Trophoblast cell (in vitro differentiated cells and primary cell): Measurements from ENCODE around the gene CEP41.

Experiments used
- DNase-seq, 2 donors: peaks; one replicate each; pipeline ENCODE4 v3.0.0-alpha.2; 2016
- H2AFZ ChIP-seq: 2 replicates; pipeline ENCODE4 v1.6.1; 2013; ENCODE audit warnings: low read length, moderate library complexity, mild to moderate bottlenecking; ENCODE audit not compliant: insufficient read depth, poor library complexity
- H2AK5ac ChIP-seq: 2 replicates; pipeline ENCODE4 v1.6.1; 2013; ENCODE audit warnings: mild to moderate bottlenecking, low read length
- H2BK120ac ChIP-seq: 2 replicates; pipeline ENCODE4 v1.6.1; 2013; ENCODE audit warnings: low read length, mild to moderate bottlenecking, moderate library complexity; ENCODE audit not compliant: insufficient read depth, poor library complexity
- H2BK12ac ChIP-seq: 2 replicates; pipeline ENCODE4 v1.6.1; 2013; ENCODE audit warnings: mild to moderate bottlenecking, low read length, moderate library complexity
- H2BK5ac ChIP-seq: 2 replicates; pipeline ENCODE4 v1.6.1; 2013; ENCODE audit warnings: low read length, low read depth, moderate library complexity, mild to moderate bottlenecking; ENCODE audit not compliant: poor library complexity
- H3K14ac ChIP-seq: 2 replicates; pipeline ENCODE4 v1.6.1; 2013; ENCODE audit warnings: mild to moderate bottlenecking, low read length
- H3K18ac ChIP-seq: 2 replicates; pipeline ENCODE4 v1.6.1; 2013; ENCODE audit warnings: mild to moderate bottlenecking, low read length
- H3K23ac ChIP-seq: 2 replicates; pipeline ENCODE4 v1.6.1; 2013; ENCODE audit warnings: low read length
- H3K27ac ChIP-seq: 2 replicates; pipeline ENCODE4 v1.5.1; 2013; ENCODE audit warnings: low read depth, mild to moderate bottlenecking, inconsistent platforms, low read length, moderate library complexity
- H3K27me3 ChIP-seq: 2 replicates; pipeline ENCODE4 v1.6.1; 2013; ENCODE audit warnings: inconsistent platforms, mild to moderate bottlenecking, low read length, moderate library complexity; ENCODE audit not compliant: insufficient read depth
- H3K36me3 ChIP-seq, 2 experiments: 1 replicate in 1 of 2; 2 replicates in 1 of 2; pipeline ENCODE4 v1.6.1; 2013; ENCODE audit warnings: low read length in 2 of 2, mild to moderate bottlenecking in 2 of 2, moderate library complexity in 1 of 2; ENCODE audit not compliant: insufficient read depth in 2 of 2, control insufficient read depth in 1 of 2
- H3K4ac ChIP-seq: 2 replicates; pipeline ENCODE4 v1.6.1; 2013; ENCODE audit warnings: low read depth, mild to moderate bottlenecking, low read length, moderate library complexity
- H3K4me1 ChIP-seq, 2 experiments: 1 replicate in 1 of 2; 2 replicates in 1 of 2; pipeline ENCODE4 v1.6.1; 2013; ENCODE audit warnings: low read length in 2 of 2, mild to moderate bottlenecking in 2 of 2, moderate library complexity in 1 of 2; ENCODE audit not compliant: insufficient read depth in 2 of 2, control insufficient read depth in 1 of 2
- H3K4me2 ChIP-seq: 2 replicates; pipeline ENCODE4 v1.6.1; 2013; ENCODE audit warnings: inconsistent platforms, mild to moderate bottlenecking, low read length, moderate library complexity
- H3K4me3 ChIP-seq: 2 replicates; pipeline ENCODE4 v1.5.1; 2013; ENCODE audit warnings: mild to moderate bottlenecking, low read depth, low read length, inconsistent platforms
- H3K79me1 ChIP-seq: one replicate; pipeline ENCODE4 v1.6.1; 2013; ENCODE audit warnings: low read length
- H3K79me2 ChIP-seq: 2 replicates; pipeline ENCODE4 v1.6.1; 2013; ENCODE audit warnings: low read length, mild to moderate bottlenecking; ENCODE audit not compliant: control insufficient read depth, insufficient read depth, poor library complexity
- H3K9ac ChIP-seq: 2 replicates; pipeline ENCODE4 v1.6.1; 2013; ENCODE audit warnings: mild to moderate bottlenecking, low read length
- H3K9me3 ChIP-seq: 2 replicates; pipeline ENCODE4 v1.6.1; 2013; ENCODE audit warnings: low read depth, mild to moderate bottlenecking, control low read depth, inconsistent platforms, low read length; ENCODE audit not compliant: insufficient read depth
- H4K12ac ChIP-seq: 2 replicates; pipeline ENCODE4 v1.6.1; 2013; ENCODE audit warnings: low read depth, mild to moderate bottlenecking, low read length, moderate library complexity
- H4K8ac ChIP-seq: 2 replicates; pipeline ENCODE4 v1.6.1; 2013; ENCODE audit warnings: low read depth, mild to moderate bottlenecking, low read length, moderate library complexity
- H4K91ac ChIP-seq: one replicate; pipeline ENCODE4 v1.6.1; 2013; ENCODE audit warnings: low read depth, mild to moderate bottlenecking, low read length, moderate library complexity
- WGBS: extraction: QIAGEN DNeasy Blood & Tissue Kit; methylation state at CpG from one replicate; pipeline ENCODE4 v1.1.7; 2013; ENCODE audit warnings: missing lambda C conversion rate; ENCODE audit not compliant: insufficient read length, insufficient coverage; ENCODE audit errors: extremely low coverage; 5-methylcytosine and 5-hydroxymethylcytosine counted together

The CEP41 gene

GRCh38 chr7:130476297-130477150 is 35.7 kb upstream of the CEP41 start:
- no CpG with 5 or more reads among the region's 9 CpGs for WGBS
- Histone ChIP-seq H3K23ac (no peak overlapping the region), H4K12ac (no peak overlapping the region), H2AFZ (no peak overlapping the region), H3K79me1 (peaks cover 10% of the 10 kb centered on the region), H2BK5ac (no peak overlapping the region), H3K4ac (no peak overlapping the region), H2AK5ac (no peak overlapping the region), H4K91ac (peak overlapping the region; percentile 7), H3K4me1 (peaks cover 7 to 11% of the 10 kb centered on the region in 2 experiments), H3K4me3 (no peak overlapping the region), H3K27ac (no peak overlapping the region), H2BK12ac (peak overlapping the region; percentile 58), H3K14ac (no peak overlapping the region), H3K18ac (no peak overlapping the region), H3K36me3 (no peaks in the 10 kb centered on the region), H3K79me2 (peaks cover 3% of the 10 kb centered on the region), H3K27me3 (no peaks in the 10 kb centered on the region), H2BK120ac (peak overlapping the region; percentile 24), H3K9me3 (no peaks in the 10 kb centered on the region), H4K8ac (no peak overlapping the region), H3K9ac (no peak overlapping the region), H3K4me2 (no peak overlapping the region)
- no peak for DNase-seq

DNA sequence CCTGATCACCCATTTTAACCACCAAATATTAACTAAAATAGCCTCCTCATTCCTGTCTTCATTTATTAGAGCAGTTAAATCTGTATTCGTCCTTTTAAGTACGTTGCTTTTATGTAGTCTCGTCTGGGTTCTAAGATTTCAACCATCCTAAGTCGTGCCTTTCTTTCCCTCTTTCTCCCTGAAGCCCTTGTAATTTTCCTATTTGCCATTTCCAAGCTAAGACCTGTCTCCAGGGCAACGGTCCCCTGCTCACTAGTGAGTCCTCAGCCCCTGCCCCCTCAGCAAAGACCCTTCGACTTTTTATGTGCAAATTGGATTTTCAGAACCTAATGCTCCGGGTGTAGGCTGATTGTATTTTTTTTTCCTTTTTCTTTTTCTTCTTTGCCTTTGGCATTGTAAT is 35.0 kb upstream of the CEP41 start:
- Histone ChIP-seq H2BK120ac (peak overlapping the region; percentile 62), H3K9me3 (no peaks in the 10 kb centered on the region), H3K79me2 (peaks cover 3% of the 10 kb centered on the region), H3K36me3 (no peaks in the 10 kb centered on the region), H3K23ac (no peak overlapping the region), H4K8ac (no peak overlapping the region), H3K27me3 (no peaks in the 10 kb centered on the region), H2BK5ac (no peak overlapping the region), H3K4me3 (no peak overlapping the region), H3K18ac (no peak overlapping the region), H2AFZ (no peak overlapping the region), H2BK12ac (peak overlapping the region; percentile 84), H3K14ac (no peak overlapping the region), H3K4me1 (peaks cover 7 to 11% of the 10 kb centered on the region in 2 experiments), H4K91ac (no peak overlapping the region), H4K12ac (no peak overlapping the region), H3K4me2 (no peak overlapping the region), H3K4ac (no peak overlapping the region), H3K79me1 (peaks cover 10% of the 10 kb centered on the region), H3K9ac (no peak overlapping the region), H3K27ac (no peak overlapping the region), H2AK5ac (no peak overlapping the region)
- WGBS = no CpG with 5 or more reads among the region's 7 CpGs
- no peak for DNase-seq

GRCh38 chr7:130473876-130474275 is 33.1 kb upstream of the CEP41 start:
- Histone ChIP-seq H2BK120ac (no peak overlapping the region), H3K27ac (peak overlapping the region; percentile 83), H3K23ac (no peak overlapping the region), H2BK5ac (peak overlapping the region; percentile 50), H3K4ac (no peak overlapping the region), H3K4me1 (peaks cover 7 to 11% of the 10 kb centered on the region in 2 experiments), H2AK5ac (no peak overlapping the region), H3K36me3 (no peaks in the 10 kb centered on the region), H3K79me1 (peaks cover 10% of the 10 kb centered on the region), H3K18ac (no peak overlapping the region), H3K27me3 (no peaks in the 10 kb centered on the region), H3K4me2 (peak overlapping the region; percentile 28), H4K8ac (no peak overlapping the region), H2BK12ac (no peak overlapping the region), H3K14ac (no peak overlapping the region), H4K91ac (no peak overlapping the region), H3K79me2 (peaks cover 3% of the 10 kb centered on the region), H3K9ac (no peak overlapping the region), H2AFZ (no peak overlapping the region), H3K4me3 (no peak overlapping the region), H4K12ac (no peak overlapping the region), H3K9me3 (no peaks in the 10 kb centered on the region)
- no CpG with 5 or more reads among the region's 4 CpGs for WGBS
- no peak for DNase-seq

DNA sequence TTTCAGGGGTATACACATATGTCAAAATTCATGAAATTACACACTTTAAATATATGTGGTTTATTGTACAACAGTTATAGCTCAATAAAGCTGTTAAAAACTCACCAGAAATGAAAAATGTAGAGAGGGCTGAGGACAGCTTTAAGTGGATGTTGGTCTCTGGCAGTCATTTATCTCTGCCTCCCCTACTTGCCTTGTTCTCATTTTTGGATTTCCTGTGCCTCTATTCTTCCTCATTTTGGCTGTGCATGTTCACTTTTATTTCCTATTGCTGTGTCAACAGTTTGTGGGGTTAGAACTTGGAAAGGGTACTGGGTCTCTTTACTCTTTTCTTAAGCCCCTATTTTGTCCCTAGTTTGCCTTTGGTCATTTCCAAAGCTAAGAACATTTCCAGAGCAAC is 32.5 kb upstream of the CEP41 start:
- Histone ChIP-seq H2BK120ac (no peak overlapping the region), H3K23ac (no peak overlapping the region), H2AFZ (no peak overlapping the region), H2BK12ac (no peak overlapping the region), H3K4me2 (no peak overlapping the region), H4K91ac (no peak overlapping the region), H3K36me3 (no peaks in the 10 kb centered on the region), H3K27ac (peak overlapping the region; percentile 83), H3K4me3 (no peak overlapping the region), H3K27me3 (no peaks in the 10 kb centered on the region), H3K9me3 (no peaks in the 10 kb centered on the region), H3K14ac (no peak overlapping the region), H3K79me2 (peaks cover 3% of the 10 kb centered on the region), H3K4me1 (peaks cover 7 to 11% of the 10 kb centered on the region in 2 experiments), H3K79me1 (peaks cover 10% of the 10 kb centered on the region), H3K9ac (no peak overlapping the region), H2BK5ac (no peak overlapping the region), H4K12ac (no peak overlapping the region), H2AK5ac (no peak overlapping the region), H3K4ac (no peak overlapping the region), H3K18ac (no peak overlapping the region), H4K8ac (no peak overlapping the region)
- DNase-seq = no peak
